ENCODE results near the gene CACNA2D2. TPM values are rescaled to one million over a fixed set of nuclear protein-coding genes. Genes with fewer than 3 reads are reported as not detected.

Gene CACNA2D2
- total RNA-seq, 1 donor from 2014 or later, result not detected

DNA sequence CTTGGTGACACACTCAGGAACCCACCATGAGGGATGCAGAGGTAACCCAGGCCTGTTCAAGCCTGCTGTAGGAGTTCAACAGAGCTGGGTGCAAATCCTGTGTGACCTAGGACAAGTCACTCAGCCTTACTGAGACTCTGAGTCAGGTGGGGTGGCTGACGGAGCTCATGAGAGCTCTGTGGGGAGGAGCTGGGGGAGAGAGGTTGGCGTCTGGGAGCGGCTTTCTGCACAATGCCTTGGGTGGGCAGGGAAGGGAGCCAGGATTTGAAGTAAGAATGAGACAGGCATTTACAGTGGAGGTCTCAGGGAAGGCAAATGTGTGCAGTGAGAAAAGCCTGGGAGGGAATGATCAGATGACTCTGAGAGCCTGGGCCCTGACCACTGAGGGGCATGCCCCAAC lies 45.8 kb upstream of the CACNA2D2 start:
- DNase-seq (ENCODE audit: low read depth) (no peak), FAIRE-seq (no peak)
- Histone ChIP-seq H3K27me3 (ENCODE audit: control insufficient read depth, insufficient read depth, low read length) (no peaks in the 10 kb centered on the region), H3K36me3 (ENCODE audit: control insufficient read depth, insufficient read depth, low read length) (no peaks in the 10 kb centered on the region), H3K4me3 (ENCODE audit: low read depth, low read length) (no peak overlapping the region)
- TF ChIP-seq, protein P1, sequence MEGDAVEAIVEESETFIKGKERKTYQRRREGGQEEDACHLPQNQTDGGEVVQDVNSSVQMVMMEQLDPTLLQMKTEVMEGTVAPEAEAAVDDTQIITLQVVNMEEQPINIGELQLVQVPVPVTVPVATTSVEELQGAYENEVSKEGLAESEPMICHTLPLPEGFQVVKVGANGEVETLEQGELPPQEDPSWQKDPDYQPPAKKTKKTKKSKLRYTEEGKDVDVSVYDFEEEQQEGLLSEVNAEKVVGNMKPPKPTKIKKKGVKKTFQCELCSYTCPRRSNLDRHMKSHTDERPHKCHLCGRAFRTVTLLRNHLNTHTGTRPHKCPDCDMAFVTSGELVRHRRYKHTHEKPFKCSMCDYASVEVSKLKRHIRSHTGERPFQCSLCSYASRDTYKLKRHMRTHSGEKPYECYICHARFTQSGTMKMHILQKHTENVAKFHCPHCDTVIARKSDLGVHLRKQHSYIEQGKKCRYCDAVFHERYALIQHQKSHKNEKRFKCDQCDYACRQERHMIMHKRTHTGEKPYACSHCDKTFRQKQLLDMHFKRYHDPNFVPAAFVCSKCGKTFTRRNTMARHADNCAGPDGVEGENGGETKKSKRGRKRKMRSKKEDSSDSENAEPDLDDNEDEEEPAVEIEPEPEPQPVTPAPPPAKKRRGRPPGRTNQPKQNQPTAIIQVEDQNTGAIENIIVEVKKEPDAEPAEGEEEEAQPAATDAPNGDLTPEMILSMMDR (IDR thresholded peaks at IDR 0.05; ENCODE audit: insufficient read depth, low read length, severe bottlenecking), result no peak

DNA sequence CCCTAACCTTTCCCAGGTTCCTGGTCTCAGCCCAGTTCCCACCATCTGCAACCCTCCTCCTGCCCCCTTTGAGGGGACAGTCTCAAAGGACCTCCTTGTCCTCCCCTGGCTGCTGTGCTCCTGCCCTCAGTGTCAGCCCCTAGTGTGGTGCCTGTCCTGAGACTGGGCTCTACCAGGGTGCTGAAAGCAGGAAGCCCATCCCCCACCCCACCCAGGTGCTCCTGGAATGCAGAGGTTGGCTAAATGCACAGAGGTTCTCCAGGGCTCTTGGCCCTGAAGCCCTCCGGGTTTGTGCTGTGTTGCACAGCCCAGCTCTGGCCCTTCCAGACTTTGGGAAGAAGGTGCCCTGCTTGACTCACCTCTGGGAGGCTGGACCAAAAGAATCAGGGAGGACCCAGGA lies 42.3 kb upstream of the CACNA2D2 start:
- Histone ChIP-seq H3K36me3 (ENCODE audit: control insufficient read depth, insufficient read depth, low read length) (no peaks in the 10 kb centered on the region), H3K4me3 (ENCODE audit: low read depth, low read length) (no peak overlapping the region), H3K27me3 (ENCODE audit: control insufficient read depth, insufficient read depth, low read length) (no peaks in the 10 kb centered on the region)
- no peak for DNase-seq (ENCODE audit: low read depth)
- TF ChIP-seq, protein P1 (IDR thresholded peaks at IDR 0.05; ENCODE audit: insufficient read depth, low read length, severe bottlenecking), result no peak
- no peak for FAIRE-seq

DNA sequence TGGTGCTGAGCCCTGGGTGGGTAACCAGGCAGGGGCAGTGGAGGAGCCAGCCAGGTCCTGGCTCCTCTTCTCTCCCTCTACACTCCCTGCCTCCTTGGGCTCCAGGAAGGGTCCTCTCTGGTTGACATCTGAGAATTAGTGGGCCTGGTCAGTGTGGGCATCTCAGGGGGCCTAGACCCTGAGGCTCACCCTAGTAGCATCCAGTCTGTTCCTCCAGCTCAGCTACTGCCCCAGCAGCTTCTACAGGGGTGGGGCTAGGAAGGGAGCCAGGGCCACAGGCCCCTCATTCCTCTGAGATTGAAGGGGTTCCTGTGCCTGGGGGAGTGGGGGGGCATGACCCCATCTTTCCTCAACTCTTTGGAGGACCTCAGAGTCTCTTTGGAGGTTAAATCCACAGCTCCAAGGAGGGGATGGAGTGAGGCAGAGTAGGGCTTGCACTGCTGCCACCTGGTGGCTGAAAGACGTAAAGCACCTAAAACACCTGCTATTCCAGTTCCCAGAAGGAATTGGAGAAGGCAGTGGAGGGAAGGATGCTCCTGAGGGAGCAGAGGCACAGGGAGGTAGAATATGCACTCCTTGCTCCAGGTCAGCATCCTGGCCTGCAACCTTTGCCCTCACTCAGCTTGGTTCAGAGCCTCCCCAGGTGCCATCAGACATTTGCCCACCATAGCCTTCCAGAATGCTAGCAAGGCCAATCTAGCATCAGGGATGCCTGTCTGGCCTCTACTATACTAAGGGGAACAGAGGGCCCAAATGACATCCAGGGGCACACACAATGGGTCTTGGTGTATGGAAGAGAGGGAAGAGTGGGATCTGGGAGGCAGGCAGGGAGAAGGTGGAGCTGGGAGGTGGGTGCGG lies 39.0 kb upstream of the CACNA2D2 start:
- Histone ChIP-seq H3K4me3 (ENCODE audit: low read depth, low read length) (no peak overlapping the region), H3K27me3 (ENCODE audit: control insufficient read depth, insufficient read depth, low read length) (peaks cover 8% of the 10 kb centered on the region), H3K36me3 (ENCODE audit: control insufficient read depth, insufficient read depth, low read length) (no peaks in the 10 kb centered on the region)
- FAIRE-seq (peak; percentile 60), DNase-seq (ENCODE audit: low read depth) (peak; percentile 52)
- TF ChIP-seq, protein P1 (IDR thresholded peaks at IDR 0.05; ENCODE audit: insufficient read depth, low read length, severe bottlenecking), result peak; percentile 93

DNA sequence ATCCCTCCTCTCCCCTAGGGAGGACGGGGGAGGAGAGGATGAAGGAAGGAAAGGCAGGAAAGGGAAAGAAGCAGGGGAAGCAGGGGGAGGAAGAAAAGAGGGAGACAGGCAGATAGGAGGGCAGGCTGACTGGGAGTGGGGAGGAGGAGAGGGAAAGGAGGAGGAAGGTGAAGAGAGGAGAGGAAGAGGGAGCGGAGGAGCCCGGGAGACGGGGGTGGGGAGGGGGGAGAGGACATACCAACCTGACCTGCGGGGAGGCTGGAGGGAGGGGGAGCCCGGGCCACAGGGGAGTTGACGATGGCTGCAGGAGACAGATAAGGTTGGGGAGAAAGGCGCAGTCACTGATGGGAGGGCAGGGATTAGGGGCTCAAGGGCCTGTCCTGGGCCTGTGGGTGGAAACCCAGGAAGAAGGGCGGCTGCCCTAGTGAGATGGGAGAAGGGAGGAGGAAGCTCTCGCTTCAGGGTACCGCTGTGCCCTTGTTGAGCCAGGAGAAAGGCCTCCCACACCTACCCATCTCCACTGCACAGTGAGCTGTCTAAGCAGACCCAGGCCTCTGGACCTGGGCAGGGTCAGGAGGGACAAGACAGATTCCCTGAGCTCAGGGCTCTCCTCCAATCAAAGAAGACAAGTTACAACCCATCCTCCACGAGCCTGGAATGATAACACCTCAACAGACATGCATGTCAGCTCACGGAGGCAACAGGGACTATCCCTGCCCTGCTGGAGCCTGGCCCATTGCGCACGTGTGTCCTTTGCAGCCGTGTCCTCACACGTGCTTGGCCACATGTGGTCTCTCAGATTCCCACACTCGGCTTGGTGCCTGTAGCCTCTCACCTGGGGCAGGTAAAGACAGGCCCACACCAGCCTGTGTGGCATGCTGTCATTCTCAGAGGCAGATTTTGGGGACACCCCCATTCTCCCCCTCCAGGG lies 36.2 kb upstream of the CACNA2D2 start:
- DNase-seq (ENCODE audit: low read depth) (peak; percentile 53), FAIRE-seq (peak; percentile 89)
- Histone ChIP-seq H3K4me3 (ENCODE audit: low read depth, low read length) (no peak overlapping the region), H3K36me3 (ENCODE audit: control insufficient read depth, insufficient read depth, low read length) (no peaks in the 10 kb centered on the region), H3K27me3 (ENCODE audit: control insufficient read depth, insufficient read depth, low read length) (peaks cover 10% of the 10 kb centered on the region)
- TF ChIP-seq, protein P1 (IDR thresholded peaks at IDR 0.05; ENCODE audit: insufficient read depth, low read length, severe bottlenecking), result no peak

DNA sequence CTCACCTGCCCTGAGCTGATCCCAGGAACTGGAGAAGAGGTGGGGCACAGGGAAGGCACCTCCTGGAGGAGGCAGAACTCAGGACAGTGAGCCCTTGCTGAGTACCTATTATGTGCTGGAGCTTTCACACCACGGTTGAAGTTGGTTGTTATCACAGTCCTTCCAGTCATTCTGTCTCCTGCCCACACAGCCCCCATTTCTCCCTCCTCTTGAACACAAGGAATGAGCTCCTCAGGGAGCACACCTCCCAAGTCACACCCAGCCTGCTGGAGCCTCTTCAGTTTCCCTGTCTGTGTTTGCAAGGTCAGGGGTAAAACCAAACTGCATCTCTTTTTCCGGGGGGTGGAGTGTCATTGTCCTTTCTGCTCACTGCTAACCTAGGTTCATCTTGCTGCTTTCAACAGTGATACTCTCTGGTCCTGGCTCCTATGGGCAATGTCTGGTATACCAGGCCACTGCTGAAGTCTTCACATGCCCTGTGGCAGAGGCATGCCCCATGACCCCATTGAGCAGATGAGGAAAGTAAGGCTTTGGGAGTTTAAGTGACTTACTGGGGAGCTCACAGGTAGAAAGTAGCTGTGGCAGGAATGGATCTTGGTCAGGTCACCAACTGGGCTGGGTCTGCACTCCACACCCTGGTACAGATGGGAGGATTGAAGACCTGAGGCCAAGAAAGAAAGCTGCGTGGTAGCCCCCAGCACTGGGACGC lies 34.1 kb upstream of the CACNA2D2 start:
- H3K27me3 ChIP-seq (ENCODE audit: control insufficient read depth, insufficient read depth, low read length), result peaks cover 10% of the 10 kb centered on the region
- FAIRE-seq, result no peak
- no peak overlapping the region for H3K4me3 ChIP-seq (ENCODE audit: low read depth, low read length)
- TF ChIP-seq, protein P1 (IDR thresholded peaks at IDR 0.05; ENCODE audit: insufficient read depth, low read length, severe bottlenecking), result no peak
- H3K36me3 ChIP-seq (ENCODE audit: control insufficient read depth, insufficient read depth, low read length), result no peaks in the 10 kb centered on the region
- no peak for DNase-seq (ENCODE audit: low read depth)
